Measurements from ENCODE around the gene FAT1.

FAT1 gene

DNA sequence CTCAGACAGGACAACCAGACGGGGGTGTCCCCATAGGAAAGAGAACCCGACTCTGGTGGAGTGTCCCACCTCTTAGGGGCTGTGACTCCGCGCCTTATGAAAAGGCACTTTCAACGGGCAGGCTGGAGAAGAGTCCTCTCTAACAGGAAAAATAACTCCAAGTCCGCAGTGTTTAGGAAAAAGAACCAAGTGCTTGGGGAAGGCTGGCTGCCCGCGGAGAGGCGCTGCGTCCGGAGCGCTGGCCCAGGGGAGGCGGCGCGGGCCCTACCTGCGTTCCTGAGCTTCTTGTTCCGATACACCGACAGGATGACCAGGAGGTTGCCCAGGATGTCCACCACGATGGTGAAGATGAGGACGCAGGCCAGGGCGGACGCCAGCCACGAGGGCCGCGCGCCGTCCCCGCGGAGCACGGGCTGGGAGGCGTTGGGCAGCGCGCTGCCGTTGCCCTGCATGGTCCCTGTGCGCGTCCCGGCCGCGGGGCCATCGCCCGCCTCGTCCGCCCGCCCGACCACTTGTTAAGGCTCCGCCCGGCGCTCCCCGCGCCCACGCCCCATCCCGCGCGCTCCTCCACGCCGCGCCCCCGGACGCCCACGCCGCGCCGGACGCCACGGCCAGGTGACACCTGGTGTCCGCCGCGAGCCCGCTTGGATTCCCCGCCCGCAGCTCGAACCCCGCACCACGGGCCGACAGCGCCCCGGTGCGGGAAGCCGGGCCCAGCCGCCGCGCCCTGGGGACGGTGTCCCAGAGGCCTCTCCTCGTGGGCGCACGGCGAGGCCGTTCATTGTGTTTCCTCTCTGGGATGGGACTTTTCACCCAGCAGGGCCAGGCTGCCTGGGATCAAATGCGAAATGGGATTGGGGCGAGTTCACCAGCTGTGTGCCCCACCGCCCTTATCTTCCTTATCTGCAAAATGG lies 168.5 kb downstream of the FAT1 start, which contains the start of gene MTNR1A:
MTNR1A (minus strand) TSS at position 654 of the 914 bp plus-strand sequence; CDS start at position 452, 202 bp downstream.
- DNase-seq, result no peak

DNA sequence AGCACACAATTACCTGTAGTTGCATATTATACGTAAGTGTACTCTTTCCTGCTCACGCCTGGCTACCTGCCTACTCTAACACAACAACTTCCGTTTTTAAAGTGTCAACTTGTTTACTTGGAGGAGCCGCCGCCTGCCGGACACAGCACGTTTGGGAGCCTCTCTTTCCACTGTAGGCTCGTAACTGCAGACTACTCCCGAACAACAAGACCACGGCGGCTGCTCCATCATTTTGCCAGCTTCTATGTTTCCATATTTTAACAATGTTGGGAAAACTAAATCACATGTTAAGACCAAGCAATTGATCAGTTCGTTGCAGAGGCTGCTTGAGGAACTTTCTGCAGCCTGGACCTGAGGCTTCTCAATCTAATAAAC lies 169.1 kb downstream of the FAT1 start:
- DNase-seq, result no peak

DNA sequence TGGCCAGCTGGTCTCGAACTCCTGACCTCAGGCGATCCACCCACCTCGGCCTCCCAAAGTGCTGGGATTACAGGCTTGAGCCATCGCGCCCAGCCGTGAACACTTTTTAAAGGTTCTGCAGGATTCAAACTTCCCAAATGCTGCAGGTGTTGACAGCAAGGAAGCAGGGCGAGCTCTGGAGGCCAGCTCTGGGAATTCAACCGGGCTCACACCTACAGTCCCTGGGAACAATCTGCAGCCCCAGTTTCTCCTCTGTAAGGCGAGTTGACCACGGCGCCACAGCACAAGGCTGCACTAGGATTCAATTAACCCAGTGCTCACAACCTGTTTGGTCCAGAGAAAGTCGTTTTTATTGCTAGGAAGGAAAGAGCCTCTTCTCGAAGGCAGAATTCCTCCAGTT lies 169.9 kb downstream of the FAT1 start:
- DNase-seq, result no peak

DNA sequence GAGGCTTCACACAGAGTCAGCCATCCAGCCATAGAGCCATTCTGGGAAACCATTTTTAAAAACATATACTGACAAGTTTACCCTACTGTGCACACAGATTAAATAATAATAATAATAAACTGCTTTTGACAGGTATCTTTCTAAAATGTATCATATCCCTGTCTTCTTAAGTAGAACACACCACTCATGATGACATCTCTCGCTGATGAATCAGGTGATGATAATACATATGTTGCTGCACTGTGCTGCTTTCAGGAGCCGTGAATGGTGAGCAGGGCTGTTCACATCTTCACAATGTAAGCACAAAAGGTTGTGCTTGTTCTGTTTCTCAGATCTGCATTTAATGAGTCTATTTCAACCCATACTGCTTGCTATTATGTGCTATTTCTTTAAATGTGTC lies 171.8 kb downstream of the FAT1 start:
- no peak for DNase-seq

DNA sequence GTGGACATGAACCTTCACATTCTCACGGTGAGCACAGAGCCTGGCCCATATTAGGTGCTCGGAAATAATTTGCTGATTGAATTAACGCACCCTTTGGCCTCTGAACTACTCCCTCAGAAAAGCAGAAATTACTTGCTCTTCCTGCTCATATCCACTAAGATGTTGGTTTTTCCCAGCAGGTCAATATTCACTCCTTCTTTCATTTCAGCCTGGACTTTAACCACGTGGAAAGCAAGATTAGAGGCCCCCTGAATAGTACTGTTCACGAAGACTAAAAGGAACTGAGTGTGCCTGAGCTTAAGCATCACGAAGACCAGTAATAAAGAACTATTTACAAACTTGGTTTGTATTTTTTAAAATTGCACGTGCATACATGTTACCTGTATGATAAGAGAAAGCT lies 178.2 kb downstream of the FAT1 start:
- DNase-seq, result no peak

DNA sequence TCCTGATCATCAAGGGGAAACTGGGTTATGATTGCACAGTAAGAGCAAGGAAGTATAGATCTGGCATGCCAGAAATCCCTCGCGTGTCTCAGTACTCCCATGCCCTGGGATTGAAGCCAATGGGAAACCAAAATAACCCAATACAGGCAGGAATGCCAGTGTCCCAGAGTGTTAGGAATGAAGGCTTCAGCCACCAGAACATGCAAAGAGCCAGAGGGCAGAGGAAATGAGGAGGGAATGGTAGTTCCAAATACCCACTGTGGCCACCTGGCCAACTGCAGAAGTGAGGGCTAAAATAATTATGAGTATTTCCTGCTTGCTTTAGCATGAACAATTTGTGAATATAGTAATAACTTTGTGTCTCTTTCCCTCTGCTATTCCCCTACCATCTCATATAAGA lies 180.4 kb downstream of the FAT1 start:
- no peak for DNase-seq

DNA sequence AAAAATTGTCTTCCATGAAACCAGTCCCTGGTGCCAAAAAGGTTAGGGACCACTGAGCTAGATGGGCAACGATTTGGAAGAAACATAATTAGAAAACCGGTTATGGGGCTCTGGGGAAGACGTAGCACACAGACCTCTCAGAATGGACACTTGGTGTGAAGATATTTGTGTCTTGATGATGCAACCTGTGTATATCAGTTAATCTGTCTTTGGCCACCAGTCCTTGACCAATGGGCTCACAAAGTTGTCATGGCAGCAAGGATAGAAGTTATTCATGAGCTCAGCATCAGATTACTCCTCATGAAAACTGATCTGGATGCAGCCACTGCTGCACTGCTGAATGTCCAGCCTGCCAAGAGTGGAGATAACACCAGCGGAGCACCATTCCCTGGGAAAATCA lies 181.9 kb downstream of the FAT1 start:
- no peak for DNase-seq

DNA sequence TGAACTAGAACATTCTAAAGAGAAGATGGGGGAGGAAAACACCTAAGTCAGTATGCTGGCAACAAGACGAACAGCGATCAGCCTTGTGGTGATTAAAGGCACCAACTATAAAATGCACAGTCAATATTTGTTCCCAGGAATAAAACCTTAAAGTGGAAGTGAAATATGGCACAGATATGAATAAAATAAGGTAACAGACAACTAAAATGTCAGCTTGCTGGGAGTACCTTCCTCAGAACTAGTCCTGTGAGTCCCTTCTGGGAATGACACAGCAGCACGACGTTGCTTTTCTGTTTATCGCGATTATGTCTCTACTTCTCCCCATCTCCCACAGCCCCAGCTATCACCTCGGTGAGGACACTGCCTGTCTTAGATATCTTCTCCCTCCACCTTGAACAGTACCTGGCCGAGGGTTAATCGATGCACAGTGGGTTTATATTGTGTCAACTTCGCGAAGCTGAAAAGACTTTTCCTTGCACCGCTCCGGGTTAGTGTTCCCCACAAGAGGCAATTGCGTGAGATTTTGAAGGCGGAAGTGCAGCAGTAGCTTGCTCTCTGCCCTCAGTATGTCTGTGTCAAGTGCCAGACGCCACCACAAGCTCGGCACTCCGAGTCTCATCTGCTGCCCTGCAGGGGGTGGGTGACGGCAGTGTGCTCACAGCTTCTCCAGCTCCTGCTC lies 185.7 kb downstream of the FAT1 start:
- no peak for DNase-seq

Data from activated CD4-positive, alpha-beta T cell treated with anti-CD3 and anti-CD28 coated beads for 1 hour (primary cell).